ENCODE results near the gene TMED5.

DNA sequence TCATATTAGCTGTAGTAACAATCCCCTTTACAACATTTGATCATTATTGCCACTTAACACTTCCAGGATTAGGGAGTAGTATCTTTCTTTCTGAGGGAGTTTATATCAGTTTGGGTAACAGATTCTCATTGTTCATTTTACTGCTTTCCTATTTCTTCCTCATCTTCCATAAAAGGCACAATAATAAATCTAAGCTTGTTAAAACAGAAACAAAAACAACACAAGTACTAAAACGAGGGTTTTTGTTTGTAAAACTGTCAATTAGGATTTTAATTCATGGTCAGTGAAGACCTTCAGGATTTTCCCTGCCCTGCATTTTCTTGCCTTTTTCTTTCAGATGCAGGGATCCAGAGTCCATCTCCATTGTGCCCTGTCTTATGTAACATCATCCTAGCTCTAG is 29.5 kb downstream of the TMED5 start:
- TF ChIP-seq, protein P1, sequence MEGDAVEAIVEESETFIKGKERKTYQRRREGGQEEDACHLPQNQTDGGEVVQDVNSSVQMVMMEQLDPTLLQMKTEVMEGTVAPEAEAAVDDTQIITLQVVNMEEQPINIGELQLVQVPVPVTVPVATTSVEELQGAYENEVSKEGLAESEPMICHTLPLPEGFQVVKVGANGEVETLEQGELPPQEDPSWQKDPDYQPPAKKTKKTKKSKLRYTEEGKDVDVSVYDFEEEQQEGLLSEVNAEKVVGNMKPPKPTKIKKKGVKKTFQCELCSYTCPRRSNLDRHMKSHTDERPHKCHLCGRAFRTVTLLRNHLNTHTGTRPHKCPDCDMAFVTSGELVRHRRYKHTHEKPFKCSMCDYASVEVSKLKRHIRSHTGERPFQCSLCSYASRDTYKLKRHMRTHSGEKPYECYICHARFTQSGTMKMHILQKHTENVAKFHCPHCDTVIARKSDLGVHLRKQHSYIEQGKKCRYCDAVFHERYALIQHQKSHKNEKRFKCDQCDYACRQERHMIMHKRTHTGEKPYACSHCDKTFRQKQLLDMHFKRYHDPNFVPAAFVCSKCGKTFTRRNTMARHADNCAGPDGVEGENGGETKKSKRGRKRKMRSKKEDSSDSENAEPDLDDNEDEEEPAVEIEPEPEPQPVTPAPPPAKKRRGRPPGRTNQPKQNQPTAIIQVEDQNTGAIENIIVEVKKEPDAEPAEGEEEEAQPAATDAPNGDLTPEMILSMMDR (IDR thresholded peaks at IDR 0.05; ENCODE audit: insufficient read depth, low read length, poor library complexity, severe bottlenecking): no peak
- TF ChIP-seq EZH2phosphoT487 (conservative IDR thresholded peaks at IDR 0.05; ENCODE audit: low read length): no peak
